IgD-negative memory B cell (primary cell): ENCODE results near the gene SPINT3. TPM values are rescaled to one million over a fixed set of nuclear protein-coding genes. Genes with fewer than 3 reads are reported as not detected.

Experiments used
- H3K27ac Mint-ChIP-seq, 3 donors: one replicate each; pipeline ENCODE4 v1.8.0; 2020 to 2022; ENCODE audit warnings: mild to moderate bottlenecking in 3 of 3, mixed read lengths in 3 of 3, moderate library complexity in 1 of 3
- H3K27me3 Mint-ChIP-seq: one replicate; pipeline ENCODE4 v1.8.0; 2021; ENCODE audit warnings: mixed read lengths
- H3K36me3 Mint-ChIP-seq: one replicate; pipeline ENCODE4 v1.8.0; 2020; ENCODE audit warnings: mild to moderate bottlenecking, mixed read lengths
- H3K4me1 Mint-ChIP-seq, 3 donors: one replicate each; pipeline ENCODE4 v1.8.0; 2020 to 2022; ENCODE audit warnings: mixed read lengths in 3 of 3, mild to moderate bottlenecking in 1 of 3
- H3K4me3 Mint-ChIP-seq, 4 donors: one replicate each; pipeline ENCODE4 v1.8.0; 2020 to 2022; ENCODE audit warnings: mild to moderate bottlenecking in 4 of 4, mixed read lengths in 4 of 4, moderate library complexity in 3 of 4
- H3K9me3 Mint-ChIP-seq, 3 donors: one replicate each; pipeline ENCODE4 v1.8.0; 2020 to 2021; ENCODE audit warnings: mixed read lengths in 3 of 3, mild to moderate bottlenecking in 1 of 3
- polyA plus RNA-seq: library from polyadenylated mRNA; unstranded; fragments of 300-500 nt; fragmentation: Illumina TruSeq; gene quantifications from one replicate; pipeline ENCODE4 v1.2.3, GENCODE V29; 2021

The SPINT3 gene
- polyA plus RNA-seq: not detected

GRCh38 chr20:45515147-45515913, at the start of gene SPINT3:
Gene SPINT3, minus strand, starts transcription at chr20:45515622. Its CDS starts 14 bp downstream, at chr20:45515608.
- Mint-ChIP-seq H3K4me3 (no peak within 1 kb of the TSS), H3K36me3 (no peaks in the 10 kb centered on the region), H3K27me3 (peaks cover 10% of the 10 kb centered on the region), H3K4me1 (no peaks in the 10 kb centered on the region), H3K9me3 (peaks cover 0 to 3% (median 2%) of the 10 kb centered on the region in 3 donors), H3K27ac (no peak within 1 kb of the TSS)

GRCh38 chr20:45564760-45565276, 49.4 kb upstream of the SPINT3 start:
- H3K27me3 Mint-ChIP-seq: peaks cover 6% of the 10 kb centered on the region
- H3K9me3 Mint-ChIP-seq: peaks cover 0 to 4% (median 2%) of the 10 kb centered on the region in 3 donors
- no peak overlapping the region for H3K27ac Mint-ChIP-seq
- peaks cover 1% of the 10 kb centered on the region for H3K36me3 Mint-ChIP-seq
- no peak overlapping the region for H3K4me3 Mint-ChIP-seq
- no peaks in the 10 kb centered on the region for H3K4me1 Mint-ChIP-seq

GRCh38 chr20:45555198-45555597, 39.8 kb upstream of the SPINT3 start:
- H3K9me3 Mint-ChIP-seq: peaks cover 3 to 7% (median 3%) of the 10 kb centered on the region in 3 donors
- peaks cover 21% of the 10 kb centered on the region for H3K27me3 Mint-ChIP-seq
- no peak overlapping the region for H3K27ac Mint-ChIP-seq
- no peak overlapping the region for H3K4me3 Mint-ChIP-seq
- H3K4me1 Mint-ChIP-seq: no peaks in the 10 kb centered on the region
- H3K36me3 Mint-ChIP-seq: no peaks in the 10 kb centered on the region

- Mint-ChIP-seq H3K27ac (no peak overlapping the region), H3K36me3 (no peaks in the 10 kb centered on the region), H3K9me3 (peaks cover 3 to 7% (median 5%) of the 10 kb centered on the region in 3 donors), H3K4me1 (no peaks in the 10 kb centered on the region), H3K27me3 (peaks cover 18% of the 10 kb centered on the region), H3K4me3 (no peak overlapping the region)
These were observed 37.0 kb upstream of the SPINT3 start for GRCh38 chr20:45552456-45552855.

GRCh38 chr20:45550765-45551164, 35.3 kb upstream of the SPINT3 start:
- Mint-ChIP-seq H3K9me3 (peaks cover 3 to 7% (median 5%) of the 10 kb centered on the region in 3 donors), H3K27ac (no peak overlapping the region), H3K27me3 (peaks cover 24% of the 10 kb centered on the region), H3K4me1 (no peaks in the 10 kb centered on the region), H3K4me3 (no peak overlapping the region), H3K36me3 (no peaks in the 10 kb centered on the region)

- H3K9me3 Mint-ChIP-seq: peaks cover 3 to 7% (median 5%) of the 10 kb centered on the region in 3 donors
- H3K27me3 Mint-ChIP-seq: peaks cover 33% of the 10 kb centered on the region
- no peaks in the 10 kb centered on the region for H3K36me3 Mint-ChIP-seq
- no peaks in the 10 kb centered on the region for H3K4me1 Mint-ChIP-seq
- no peak overlapping the region for H3K27ac Mint-ChIP-seq
- no peak overlapping the region for H3K4me3 Mint-ChIP-seq
These were observed 33.0 kb upstream of the SPINT3 start for GRCh38 chr20:45548410-45548809.

GRCh38 chr20:45547206-45547770, 31.9 kb upstream of the SPINT3 start, which contains the start of gene EPPIN:
Gene EPPIN, minus strand, starts transcription at chr20:45547401. Its CDS starts 44 bp downstream, at chr20:45547357.
- H3K9me3 Mint-ChIP-seq: peaks cover 3 to 7% (median 5%) of the 10 kb centered on the region in 3 donors
- no peak within 1 kb of the TSS for H3K27ac Mint-ChIP-seq
- no peaks in the 10 kb centered on the region for H3K4me1 Mint-ChIP-seq
- H3K36me3 Mint-ChIP-seq: no peaks in the 10 kb centered on the region
- no peak within 1 kb of the TSS for H3K4me3 Mint-ChIP-seq
- peaks cover 33% of the 10 kb centered on the region for H3K27me3 Mint-ChIP-seq

- no peaks in the 10 kb centered on the region for H3K36me3 Mint-ChIP-seq
- H3K27me3 Mint-ChIP-seq: peaks cover 38% of the 10 kb centered on the region
- no peak overlapping the region for H3K4me3 Mint-ChIP-seq
- H3K9me3 Mint-ChIP-seq: peaks cover 3 to 5% (median 3%) of the 10 kb centered on the region in 3 donors
- peak overlapping the region in 1 of 3 donors; percentile 31 for H3K27ac Mint-ChIP-seq
- no peaks in the 10 kb centered on the region for H3K4me1 Mint-ChIP-seq
These were observed 30.5 kb upstream of the SPINT3 start for GRCh38 chr20:45545754-45546453.

- Mint-ChIP-seq H3K4me3 (no peak overlapping the region), H3K27me3 (peaks cover 39% of the 10 kb centered on the region), H3K27ac (peak overlapping the region in 1 of 3 donors; percentile 31), H3K36me3 (no peaks in the 10 kb centered on the region), H3K4me1 (no peaks in the 10 kb centered on the region), H3K9me3 (peaks cover under 1 to 4% (median 3%) of the 10 kb centered on the region in 3 donors)
These were observed 29.9 kb upstream of the SPINT3 start for GRCh38 chr20:45545351-45545750.

GRCh38 chr20:45539382-45539781, 24.0 kb upstream of the SPINT3 start, which contains the start of gene WFDC6:
Gene WFDC6, minus strand, starts transcription at chr20:45539482. Its CDS starts 75 bp downstream, at chr20:45539407.
- Mint-ChIP-seq H3K4me1 (no peaks in the 10 kb centered on the region), H3K36me3 (no peaks in the 10 kb centered on the region), H3K4me3 (no peak within 1 kb of the TSS), H3K27me3 (peaks cover 31% of the 10 kb centered on the region), H3K27ac (no peak within 1 kb of the TSS), H3K9me3 (peaks cover 0 to 2% (median 0%) of the 10 kb centered on the region in 3 donors)

GRCh38 chr20:45538209-45538799, 22.9 kb upstream of the SPINT3 start:
- H3K27me3 Mint-ChIP-seq: peaks cover 27% of the 10 kb centered on the region
- H3K36me3 Mint-ChIP-seq: no peaks in the 10 kb centered on the region
- no peaks in the 10 kb centered on the region for H3K4me1 Mint-ChIP-seq
- H3K9me3 Mint-ChIP-seq: peaks cover 0 to 2% (median 0%) of the 10 kb centered on the region in 3 donors
- H3K27ac Mint-ChIP-seq: no peak overlapping the region
- H3K4me3 Mint-ChIP-seq: no peak overlapping the region

GRCh38 chr20:45527294-45527693, 11.9 kb upstream of the SPINT3 start:
- no peaks in the 10 kb centered on the region for H3K36me3 Mint-ChIP-seq
- H3K27ac Mint-ChIP-seq: no peak overlapping the region
- H3K4me3 Mint-ChIP-seq: no peak overlapping the region
- H3K4me1 Mint-ChIP-seq: peaks cover 0 to 3% (median under 1%) of the 10 kb centered on the region in 3 donors
- peaks cover 13% of the 10 kb centered on the region for H3K27me3 Mint-ChIP-seq
- H3K9me3 Mint-ChIP-seq: no peaks in the 10 kb centered on the region

- Mint-ChIP-seq H3K36me3 (no peaks in the 10 kb centered on the region), H3K27me3 (peaks cover 15% of the 10 kb centered on the region), H3K27ac (no peak overlapping the region), H3K9me3 (peaks cover 0 to 3% (median 0%) of the 10 kb centered on the region in 3 donors), H3K4me3 (no peak overlapping the region), H3K4me1 (no peaks in the 10 kb centered on the region)
These were observed 8.4 kb upstream of the SPINT3 start for GRCh38 chr20:45523821-45524220.

- no peaks in the 10 kb centered on the region for H3K36me3 Mint-ChIP-seq
- H3K27me3 Mint-ChIP-seq: peaks cover 11% of the 10 kb centered on the region
- H3K4me1 Mint-ChIP-seq: no peaks in the 10 kb centered on the region
- peaks cover 0 to 3% (median 2%) of the 10 kb centered on the region in 3 donors for H3K9me3 Mint-ChIP-seq
- H3K27ac Mint-ChIP-seq: no peak overlapping the region
- no peak overlapping the region for H3K4me3 Mint-ChIP-seq
These were observed 2.9 kb upstream of the SPINT3 start for GRCh38 chr20:45518282-45518681.
